ENCODE results near the gene R3HDM2. TPM values are rescaled to one million over a fixed set of nuclear protein-coding genes. Genes with fewer than 3 reads are reported as not detected.

The R3HDM2 gene
- polyA plus RNA-seq, 1 donor from 2014 or later: 11.1 TPM

DNA sequence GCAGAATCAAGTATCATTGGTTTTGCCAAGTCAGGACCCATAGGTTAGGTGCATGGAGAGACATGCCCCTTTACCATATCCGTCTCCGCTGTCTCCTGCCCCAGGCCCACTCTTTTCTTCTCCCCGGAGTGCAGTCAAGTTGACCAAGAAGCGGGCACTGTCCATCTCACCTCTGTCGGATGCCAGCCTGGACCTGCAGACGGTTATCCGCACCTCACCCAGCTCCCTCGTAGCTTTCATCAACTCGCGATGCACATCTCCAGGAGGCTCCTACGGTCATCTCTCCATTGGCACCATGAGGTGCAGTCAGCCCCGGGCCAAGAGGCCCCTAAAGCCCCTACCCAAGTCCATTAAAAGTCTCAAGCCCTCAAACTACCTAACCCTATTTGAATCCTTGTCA, 33.7 kb upstream of the R3HDM2 start:
- Histone ChIP-seq H3K4me2 (ENCODE audit: low read length) (no peak overlapping the region), H3K27ac (ENCODE audit: low read length) (no peak overlapping the region), H3K9me3 (ENCODE audit: low read length) (no peaks in the 10 kb centered on the region), H3K9me2 (ENCODE audit: insufficient read depth, low read length) (no peaks in the 10 kb centered on the region), H3K27me3 (ENCODE audit: insufficient read depth, low read depth, low read length) (peaks cover 38% of the 10 kb centered on the region), H4K20me1 (ENCODE audit: insufficient read depth) (no peaks in the 10 kb centered on the region), H2AFZ (ENCODE audit: low read depth, low read length) (no peak overlapping the region), H3F3A (ENCODE audit: insufficient read depth, low read length, poor library complexity, severe bottlenecking) (no peaks in the 10 kb centered on the region), H3K36me3 (ENCODE audit: insufficient read depth, low read length) (no peaks in the 10 kb centered on the region), H3K4me3 (ENCODE audit: low read length) (no peak overlapping the region), H3K79me2 (replicated peaks; ENCODE audit: insufficient read depth, low read length) (no peaks in the 10 kb centered on the region), H3K9ac (ENCODE audit: low read length) (no peak overlapping the region)
- TF ChIP-seq POLR2AphosphoS5 (IDR thresholded peaks at IDR 0.05) (no peak), EZH2 (IDR thresholded peaks at IDR 0.05; ENCODE audit: borderline replicate concordance, insufficient read depth, low read length, poor library complexity, severe bottlenecking) (no peak), TAF1 (IDR thresholded peaks at IDR 0.05; ENCODE audit: low read depth) (no peak), MXI1 (conservative IDR thresholded peaks at IDR 0.05; ENCODE audit: poor library complexity, severe bottlenecking) (no peak), SMC3 (conservative IDR thresholded peaks at IDR 0.05; ENCODE audit: poor library complexity) (no peak)
- TF ChIP-seq, protein P1, sequence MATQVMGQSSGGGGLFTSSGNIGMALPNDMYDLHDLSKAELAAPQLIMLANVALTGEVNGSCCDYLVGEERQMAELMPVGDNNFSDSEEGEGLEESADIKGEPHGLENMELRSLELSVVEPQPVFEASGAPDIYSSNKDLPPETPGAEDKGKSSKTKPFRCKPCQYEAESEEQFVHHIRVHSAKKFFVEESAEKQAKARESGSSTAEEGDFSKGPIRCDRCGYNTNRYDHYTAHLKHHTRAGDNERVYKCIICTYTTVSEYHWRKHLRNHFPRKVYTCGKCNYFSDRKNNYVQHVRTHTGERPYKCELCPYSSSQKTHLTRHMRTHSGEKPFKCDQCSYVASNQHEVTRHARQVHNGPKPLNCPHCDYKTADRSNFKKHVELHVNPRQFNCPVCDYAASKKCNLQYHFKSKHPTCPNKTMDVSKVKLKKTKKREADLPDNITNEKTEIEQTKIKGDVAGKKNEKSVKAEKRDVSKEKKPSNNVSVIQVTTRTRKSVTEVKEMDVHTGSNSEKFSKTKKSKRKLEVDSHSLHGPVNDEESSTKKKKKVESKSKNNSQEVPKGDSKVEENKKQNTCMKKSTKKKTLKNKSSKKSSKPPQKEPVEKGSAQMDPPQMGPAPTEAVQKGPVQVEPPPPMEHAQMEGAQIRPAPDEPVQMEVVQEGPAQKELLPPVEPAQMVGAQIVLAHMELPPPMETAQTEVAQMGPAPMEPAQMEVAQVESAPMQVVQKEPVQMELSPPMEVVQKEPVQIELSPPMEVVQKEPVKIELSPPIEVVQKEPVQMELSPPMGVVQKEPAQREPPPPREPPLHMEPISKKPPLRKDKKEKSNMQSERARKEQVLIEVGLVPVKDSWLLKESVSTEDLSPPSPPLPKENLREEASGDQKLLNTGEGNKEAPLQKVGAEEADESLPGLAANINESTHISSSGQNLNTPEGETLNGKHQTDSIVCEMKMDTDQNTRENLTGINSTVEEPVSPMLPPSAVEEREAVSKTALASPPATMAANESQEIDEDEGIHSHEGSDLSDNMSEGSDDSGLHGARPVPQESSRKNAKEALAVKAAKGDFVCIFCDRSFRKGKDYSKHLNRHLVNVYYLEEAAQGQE (IDR thresholded peaks at IDR 0.05; ENCODE audit: borderline replicate concordance): no peak

DNA sequence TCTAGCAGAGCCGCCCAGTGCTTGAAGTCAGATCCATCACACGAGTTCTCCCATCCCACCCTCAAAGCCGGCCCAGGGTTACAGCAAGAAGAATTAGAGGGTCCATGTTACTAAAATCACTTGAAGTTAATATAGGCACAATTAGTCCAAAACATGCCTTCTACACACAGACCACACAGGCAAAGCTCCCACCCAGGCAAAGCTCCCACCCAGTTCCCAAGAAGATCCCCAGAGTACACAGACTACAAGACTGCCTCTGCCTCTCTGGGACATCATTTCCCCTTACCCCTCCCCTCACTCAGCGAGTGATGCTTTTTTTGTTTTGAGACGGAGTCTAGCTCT, 32.0 kb upstream of the R3HDM2 start:
- no peaks in the 10 kb centered on the region for H3K36me3 ChIP-seq (ENCODE audit: insufficient read depth, low read length)
- H3K27ac ChIP-seq (ENCODE audit: low read length): no peak overlapping the region
- H3K9ac ChIP-seq (ENCODE audit: low read length): no peak overlapping the region
- no peak overlapping the region for H3K4me2 ChIP-seq (ENCODE audit: low read length)
- peaks cover 43% of the 10 kb centered on the region for H3K27me3 ChIP-seq (ENCODE audit: insufficient read depth, low read depth, low read length)
- no peaks in the 10 kb centered on the region for H3K79me2 ChIP-seq (replicated peaks; ENCODE audit: insufficient read depth, low read length)
- H2AFZ ChIP-seq (ENCODE audit: low read depth, low read length): no peak overlapping the region
- no peak overlapping the region for H3K4me3 ChIP-seq (ENCODE audit: low read length)
- no peaks in the 10 kb centered on the region for H3K9me2 ChIP-seq (ENCODE audit: insufficient read depth, low read length)
- no peaks in the 10 kb centered on the region for H4K20me1 ChIP-seq (ENCODE audit: insufficient read depth)
- H3F3A ChIP-seq (ENCODE audit: insufficient read depth, low read length, poor library complexity, severe bottlenecking): no peaks in the 10 kb centered on the region
- no peaks in the 10 kb centered on the region for H3K9me3 ChIP-seq (ENCODE audit: low read length)
- TF ChIP-seq MXI1 (conservative IDR thresholded peaks at IDR 0.05; ENCODE audit: poor library complexity, severe bottlenecking): no peak
- no peak for TF ChIP-seq POLR2AphosphoS5 (IDR thresholded peaks at IDR 0.05)
- no peak for TF ChIP-seq EZH2 (IDR thresholded peaks at IDR 0.05; ENCODE audit: borderline replicate concordance, insufficient read depth, low read length, poor library complexity, severe bottlenecking)
- TF ChIP-seq RAD21 (conservative IDR thresholded peaks at IDR 0.05): no peak
- TF ChIP-seq, protein P2, sequence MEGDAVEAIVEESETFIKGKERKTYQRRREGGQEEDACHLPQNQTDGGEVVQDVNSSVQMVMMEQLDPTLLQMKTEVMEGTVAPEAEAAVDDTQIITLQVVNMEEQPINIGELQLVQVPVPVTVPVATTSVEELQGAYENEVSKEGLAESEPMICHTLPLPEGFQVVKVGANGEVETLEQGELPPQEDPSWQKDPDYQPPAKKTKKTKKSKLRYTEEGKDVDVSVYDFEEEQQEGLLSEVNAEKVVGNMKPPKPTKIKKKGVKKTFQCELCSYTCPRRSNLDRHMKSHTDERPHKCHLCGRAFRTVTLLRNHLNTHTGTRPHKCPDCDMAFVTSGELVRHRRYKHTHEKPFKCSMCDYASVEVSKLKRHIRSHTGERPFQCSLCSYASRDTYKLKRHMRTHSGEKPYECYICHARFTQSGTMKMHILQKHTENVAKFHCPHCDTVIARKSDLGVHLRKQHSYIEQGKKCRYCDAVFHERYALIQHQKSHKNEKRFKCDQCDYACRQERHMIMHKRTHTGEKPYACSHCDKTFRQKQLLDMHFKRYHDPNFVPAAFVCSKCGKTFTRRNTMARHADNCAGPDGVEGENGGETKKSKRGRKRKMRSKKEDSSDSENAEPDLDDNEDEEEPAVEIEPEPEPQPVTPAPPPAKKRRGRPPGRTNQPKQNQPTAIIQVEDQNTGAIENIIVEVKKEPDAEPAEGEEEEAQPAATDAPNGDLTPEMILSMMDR (IDR thresholded peaks at IDR 0.05; ENCODE audit: poor library complexity, severe bottlenecking): no peak
- TF ChIP-seq, protein P1 (IDR thresholded peaks at IDR 0.05; ENCODE audit: borderline replicate concordance): no peak
- TF ChIP-seq TAF1 (IDR thresholded peaks at IDR 0.05; ENCODE audit: low read depth): no peak
- no peak for TF ChIP-seq EP300 (conservative IDR thresholded peaks at IDR 0.05; ENCODE audit: poor library complexity, severe bottlenecking)

All from neural cell (in vitro differentiated cells).